HEK293 (cell line): ENCODE measurements around the gene BIRC7.

Experiments used
- CTCF ChIA-PET: fragments of 350-600 bp; formaldehyde crosslinking; extraction: SDS; loops from one replicate; lab custom pipeline; 2021; ENCODE audit warnings: antibody characterized with exemption; lab: Yijun Ruan, JAX
- POLR2A ChIA-PET: fragments of 300-600 bp; formaldehyde crosslinking; extraction: SDS; loops from one replicate; lab custom pipeline; 2020; ENCODE audit warnings: antibody characterized with exemption, inconsistent platforms; lab: Yijun Ruan, JAX
- H3K27ac ChIP-seq: fragments of 200-500 bp; sonication (Bioruptor generic); 2 replicates; pipeline ENCODE4 v1.5.1; 2014; ENCODE audit warnings: low read depth, low read length, control low read depth, inconsistent platforms; ENCODE audit errors: extremely low read depth
- H3K36me3 ChIP-seq, 2 experiments: fragments of 200-500 bp in 1 of 2; sonication (Bioruptor generic) in 1 of 2; 1 replicate in 1 of 2; 2 replicates in 1 of 2; pipeline ENCODE4 v1.5.1; 2014 to 2017; ENCODE audit warnings: inconsistent platforms in 2 of 2, low read length in 2 of 2; ENCODE audit not compliant: control insufficient read depth in 2 of 2, insufficient read depth in 1 of 2
- H3K4me1 ChIP-seq: fragments of 200-500 bp; sonication (Bioruptor generic); 2 replicates; pipeline ENCODE4 v1.5.1; 2014; ENCODE audit warnings: mild to moderate bottlenecking, low read length, inconsistent platforms; ENCODE audit not compliant: control insufficient read depth, insufficient read depth
- H3K4me3 ChIP-seq: 2 replicates; pipeline ENCODE4 v1.5.1; 2011; ENCODE audit warnings: low read depth, mild to moderate bottlenecking, control low read depth, low read length, moderate library complexity
- H3K9me3 ChIP-seq: fragments of 200-500 bp; sonication (Bioruptor generic); 2 replicates; pipeline ENCODE4 v1.5.1; 2014; ENCODE audit warnings: low read depth, low read length, inconsistent platforms; ENCODE audit not compliant: control insufficient read depth, insufficient read depth
- EGR2 ChIP-seq: fragments of 450-650 bp; formaldehyde crosslinking; IDR thresholded peaks from 2 replicates; pipeline ENCODE4 v1.5.1; 2016; ENCODE audit warnings: low read depth, missing biosample characterization, missing genetic modification characterization
- KLF9 ChIP-seq: fragments of 450-650 bp; formaldehyde crosslinking; IDR thresholded peaks from 2 replicates; pipeline ENCODE4 v1.5.1; 2016; ENCODE audit warnings: missing biosample characterization, missing genetic modification characterization, low read depth
- ZNF16 ChIP-seq: fragments of 450-650 bp; formaldehyde crosslinking; IDR thresholded peaks from 2 replicates; pipeline ENCODE4 v1.5.1; 2016; ENCODE audit warnings: low read depth, missing biosample characterization, missing genetic modification characterization
- ZNF169 ChIP-seq: fragments of 450-650 bp; formaldehyde crosslinking; IDR thresholded peaks from 2 replicates; pipeline ENCODE4 v1.5.1; 2016; ENCODE audit warnings: missing biosample characterization, missing genetic modification characterization
- ZNF2 ChIP-seq: fragments of 450-650 bp; formaldehyde crosslinking; IDR thresholded peaks from 2 replicates; pipeline ENCODE4 v1.5.1; 2016; ENCODE audit warnings: missing biosample characterization, missing genetic modification characterization
- ZNF335 ChIP-seq: fragments of 450-650 bp; formaldehyde crosslinking; conservative IDR thresholded peaks from 2 replicates; pipeline ENCODE4 v1.5.1; 2016; ENCODE audit warnings: missing biosample characterization, missing genetic modification characterization
- ZNF521 ChIP-seq: fragments of 450-650 bp; formaldehyde crosslinking; IDR thresholded peaks from 2 replicates; pipeline ENCODE4 v1.5.1; 2017; ENCODE audit warnings: missing biosample characterization, mild to moderate bottlenecking, missing genetic modification characterization
- ZNF544 ChIP-seq: fragments of 450-650 bp; formaldehyde crosslinking; IDR thresholded peaks from 2 replicates; pipeline ENCODE4 v1.5.0; 2017; ENCODE audit warnings: missing biosample characterization, missing genetic modification characterization
- ZNF624 ChIP-seq: fragments of 450-650 bp; formaldehyde crosslinking; IDR thresholded peaks from 2 replicates; pipeline ENCODE4 v1.5.1; 2017; ENCODE audit warnings: missing biosample characterization, missing genetic modification characterization
- ZNF654 ChIP-seq: fragments of 450-650 bp; formaldehyde crosslinking; IDR thresholded peaks from 2 replicates; pipeline ENCODE4 v1.5.1; 2016; ENCODE audit warnings: low read depth, missing biosample characterization, missing genetic modification characterization
- ZXDB ChIP-seq: fragments of 450-650 bp; formaldehyde crosslinking; IDR thresholded peaks from 2 replicates; pipeline ENCODE4 v1.5.1; 2016; ENCODE audit warnings: missing biosample characterization, missing genetic modification characterization
- TF ChIP-seq, protein P1 (sequence below): fragments of 450-650 bp; formaldehyde crosslinking; IDR thresholded peaks from 2 replicates; pipeline ENCODE4 v1.5.1; 2016; ENCODE audit warnings: missing biosample characterization, missing genetic modification characterization, borderline replicate concordance
- TF ChIP-seq, protein P2 (sequence below): fragments of 450-650 bp; formaldehyde crosslinking; IDR thresholded peaks from 2 replicates; pipeline ENCODE4 v1.5.1; 2016; ENCODE audit warnings: missing biosample characterization, missing genetic modification characterization
- TF ChIP-seq, protein P3 (sequence below): fragments of 450-650 bp; formaldehyde crosslinking; IDR thresholded peaks from 2 replicates; pipeline ENCODE4; 2016; ENCODE audit warnings: missing biosample characterization, missing genetic modification characterization
- TF ChIP-seq, protein P4 (sequence below): fragments of 450-650 bp; formaldehyde crosslinking; IDR thresholded peaks from 2 replicates; pipeline ENCODE4 v1.5.1; 2017; ENCODE audit warnings: missing biosample characterization, mild to moderate bottlenecking, missing genetic modification characterization, moderate library complexity
- TF ChIP-seq, protein P5 (sequence below): fragments of 450-650 bp; formaldehyde crosslinking; IDR thresholded peaks from 2 replicates; pipeline ENCODE4 v1.5.1; 2016; ENCODE audit warnings: missing biosample characterization, missing genetic modification characterization

Gene BIRC7

DNA sequence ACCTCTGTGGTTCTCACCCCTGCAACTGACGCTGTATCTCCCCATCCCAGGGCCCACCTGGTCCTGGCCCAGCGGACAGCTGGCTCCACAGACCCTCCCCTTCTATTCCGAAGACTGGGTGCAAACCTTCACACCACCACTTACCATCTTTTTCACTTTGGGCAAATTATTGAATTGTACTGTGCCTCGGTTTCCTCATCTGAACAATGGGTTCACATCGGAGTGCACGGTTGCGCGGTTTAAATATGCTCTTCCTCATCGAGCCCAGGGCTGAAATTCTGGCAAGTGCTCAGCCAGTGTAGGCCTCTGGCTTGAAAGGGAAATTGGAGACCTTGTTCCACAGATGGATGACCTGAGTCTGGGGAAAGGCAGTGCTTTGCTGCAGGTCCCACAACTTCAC lies 34.0 kb downstream of the BIRC7 start (continued):
- TF ChIP-seq, protein P1, sequence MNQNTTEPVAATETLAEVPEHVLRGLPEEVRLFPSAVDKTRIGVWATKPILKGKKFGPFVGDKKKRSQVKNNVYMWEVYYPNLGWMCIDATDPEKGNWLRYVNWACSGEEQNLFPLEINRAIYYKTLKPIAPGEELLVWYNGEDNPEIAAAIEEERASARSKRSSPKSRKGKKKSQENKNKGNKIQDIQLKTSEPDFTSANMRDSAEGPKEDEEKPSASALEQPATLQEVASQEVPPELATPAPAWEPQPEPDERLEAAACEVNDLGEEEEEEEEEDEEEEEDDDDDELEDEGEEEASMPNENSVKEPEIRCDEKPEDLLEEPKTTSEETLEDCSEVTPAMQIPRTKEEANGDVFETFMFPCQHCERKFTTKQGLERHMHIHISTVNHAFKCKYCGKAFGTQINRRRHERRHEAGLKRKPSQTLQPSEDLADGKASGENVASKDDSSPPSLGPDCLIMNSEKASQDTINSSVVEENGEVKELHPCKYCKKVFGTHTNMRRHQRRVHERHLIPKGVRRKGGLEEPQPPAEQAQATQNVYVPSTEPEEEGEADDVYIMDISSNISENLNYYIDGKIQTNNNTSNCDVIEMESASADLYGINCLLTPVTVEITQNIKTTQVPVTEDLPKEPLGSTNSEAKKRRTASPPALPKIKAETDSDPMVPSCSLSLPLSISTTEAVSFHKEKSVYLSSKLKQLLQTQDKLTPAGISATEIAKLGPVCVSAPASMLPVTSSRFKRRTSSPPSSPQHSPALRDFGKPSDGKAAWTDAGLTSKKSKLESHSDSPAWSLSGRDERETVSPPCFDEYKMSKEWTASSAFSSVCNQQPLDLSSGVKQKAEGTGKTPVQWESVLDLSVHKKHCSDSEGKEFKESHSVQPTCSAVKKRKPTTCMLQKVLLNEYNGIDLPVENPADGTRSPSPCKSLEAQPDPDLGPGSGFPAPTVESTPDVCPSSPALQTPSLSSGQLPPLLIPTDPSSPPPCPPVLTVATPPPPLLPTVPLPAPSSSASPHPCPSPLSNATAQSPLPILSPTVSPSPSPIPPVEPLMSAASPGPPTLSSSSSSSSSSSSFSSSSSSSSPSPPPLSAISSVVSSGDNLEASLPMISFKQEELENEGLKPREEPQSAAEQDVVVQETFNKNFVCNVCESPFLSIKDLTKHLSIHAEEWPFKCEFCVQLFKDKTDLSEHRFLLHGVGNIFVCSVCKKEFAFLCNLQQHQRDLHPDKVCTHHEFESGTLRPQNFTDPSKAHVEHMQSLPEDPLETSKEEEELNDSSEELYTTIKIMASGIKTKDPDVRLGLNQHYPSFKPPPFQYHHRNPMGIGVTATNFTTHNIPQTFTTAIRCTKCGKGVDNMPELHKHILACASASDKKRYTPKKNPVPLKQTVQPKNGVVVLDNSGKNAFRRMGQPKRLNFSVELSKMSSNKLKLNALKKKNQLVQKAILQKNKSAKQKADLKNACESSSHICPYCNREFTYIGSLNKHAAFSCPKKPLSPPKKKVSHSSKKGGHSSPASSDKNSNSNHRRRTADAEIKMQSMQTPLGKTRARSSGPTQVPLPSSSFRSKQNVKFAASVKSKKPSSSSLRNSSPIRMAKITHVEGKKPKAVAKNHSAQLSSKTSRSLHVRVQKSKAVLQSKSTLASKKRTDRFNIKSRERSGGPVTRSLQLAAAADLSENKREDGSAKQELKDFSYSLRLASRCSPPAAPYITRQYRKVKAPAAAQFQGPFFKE (tag by site-specific recombination) = no peak
- TF ChIP-seq, all 188 proteins: peak for 0

DNA sequence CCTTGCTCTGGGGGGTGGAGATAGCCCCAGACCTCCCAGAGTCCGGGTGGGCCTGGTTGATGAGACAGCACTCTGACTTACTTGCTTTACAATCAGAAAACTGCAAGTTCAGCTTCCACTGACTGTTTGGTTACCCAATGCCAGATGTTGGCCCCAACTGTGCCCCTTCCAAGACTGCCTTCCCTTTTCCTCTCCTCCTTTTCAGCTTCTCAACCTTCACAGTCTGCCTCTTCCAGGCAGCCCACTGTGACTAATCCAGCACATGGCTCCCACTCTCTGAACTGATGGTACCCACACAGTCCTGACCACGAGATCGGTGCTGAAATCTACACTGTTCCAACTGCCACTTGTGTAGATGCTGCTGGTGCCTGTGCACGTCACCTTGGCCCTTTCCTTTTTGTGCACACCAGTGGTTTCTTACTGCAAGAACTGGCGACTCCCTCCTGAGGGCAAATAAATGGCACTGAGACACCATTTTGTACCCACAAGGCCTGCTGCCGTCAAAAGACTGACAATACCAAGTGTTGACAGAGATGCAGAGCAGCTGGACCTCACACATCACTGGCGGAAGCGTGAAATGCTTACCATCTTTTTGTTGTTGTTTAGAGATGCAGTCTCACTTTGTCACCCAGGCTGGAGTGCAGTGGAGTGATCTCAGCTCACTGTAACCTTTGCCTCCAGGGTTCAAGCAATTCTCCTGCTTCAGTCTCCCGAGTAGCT lies 35.1 kb downstream of the BIRC7 start:
- Histone ChIP-seq H3K4me3 (no peak overlapping the region), H3K4me1 (no peaks in the 10 kb centered on the region), H3K9me3 (no peaks in the 10 kb centered on the region), H3K27ac (no peak overlapping the region), H3K36me3 (peaks cover 0 to 13% of the 10 kb centered on the region in 2 experiments; a peak in 1 of 3 replicates)
- ChIA-PET CTCF (interaction anchor here (0.9 to 6.6 kb wide), 3 partner anchors 21 to 47 kb away, joined by 3 to 37 read pairs (median 3); no protein-coding TSS in a partner anchor), POLR2A (interaction anchor here (1.0 kb wide), 1 partner anchor 58 kb away, joined by 3 read pairs; no protein-coding TSS in a partner anchor)
- TF ChIP-seq ZNF521 (tag by site-specific recombination) (no peak), ZNF16 (tag by site-specific recombination) (no peak), KLF9 (tag by site-specific recombination) (no peak), ZNF654 (tag by site-specific recombination) (no peak), ZNF335 (no peak), EGR2 (tag by site-specific recombination) (peak; percentile 20; the same call in 1 of the 2 replicates)
- TF ChIP-seq, protein P2, sequence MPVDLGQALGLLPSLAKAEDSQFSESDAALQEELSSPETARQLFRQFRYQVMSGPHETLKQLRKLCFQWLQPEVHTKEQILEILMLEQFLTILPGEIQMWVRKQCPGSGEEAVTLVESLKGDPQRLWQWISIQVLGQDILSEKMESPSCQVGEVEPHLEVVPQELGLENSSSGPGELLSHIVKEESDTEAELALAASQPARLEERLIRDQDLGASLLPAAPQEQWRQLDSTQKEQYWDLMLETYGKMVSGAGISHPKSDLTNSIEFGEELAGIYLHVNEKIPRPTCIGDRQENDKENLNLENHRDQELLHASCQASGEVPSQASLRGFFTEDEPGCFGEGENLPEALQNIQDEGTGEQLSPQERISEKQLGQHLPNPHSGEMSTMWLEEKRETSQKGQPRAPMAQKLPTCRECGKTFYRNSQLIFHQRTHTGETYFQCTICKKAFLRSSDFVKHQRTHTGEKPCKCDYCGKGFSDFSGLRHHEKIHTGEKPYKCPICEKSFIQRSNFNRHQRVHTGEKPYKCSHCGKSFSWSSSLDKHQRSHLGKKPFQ (tag by site-specific recombination) = no peak
- TF ChIP-seq, all 188 proteins: peak for 1

DNA sequence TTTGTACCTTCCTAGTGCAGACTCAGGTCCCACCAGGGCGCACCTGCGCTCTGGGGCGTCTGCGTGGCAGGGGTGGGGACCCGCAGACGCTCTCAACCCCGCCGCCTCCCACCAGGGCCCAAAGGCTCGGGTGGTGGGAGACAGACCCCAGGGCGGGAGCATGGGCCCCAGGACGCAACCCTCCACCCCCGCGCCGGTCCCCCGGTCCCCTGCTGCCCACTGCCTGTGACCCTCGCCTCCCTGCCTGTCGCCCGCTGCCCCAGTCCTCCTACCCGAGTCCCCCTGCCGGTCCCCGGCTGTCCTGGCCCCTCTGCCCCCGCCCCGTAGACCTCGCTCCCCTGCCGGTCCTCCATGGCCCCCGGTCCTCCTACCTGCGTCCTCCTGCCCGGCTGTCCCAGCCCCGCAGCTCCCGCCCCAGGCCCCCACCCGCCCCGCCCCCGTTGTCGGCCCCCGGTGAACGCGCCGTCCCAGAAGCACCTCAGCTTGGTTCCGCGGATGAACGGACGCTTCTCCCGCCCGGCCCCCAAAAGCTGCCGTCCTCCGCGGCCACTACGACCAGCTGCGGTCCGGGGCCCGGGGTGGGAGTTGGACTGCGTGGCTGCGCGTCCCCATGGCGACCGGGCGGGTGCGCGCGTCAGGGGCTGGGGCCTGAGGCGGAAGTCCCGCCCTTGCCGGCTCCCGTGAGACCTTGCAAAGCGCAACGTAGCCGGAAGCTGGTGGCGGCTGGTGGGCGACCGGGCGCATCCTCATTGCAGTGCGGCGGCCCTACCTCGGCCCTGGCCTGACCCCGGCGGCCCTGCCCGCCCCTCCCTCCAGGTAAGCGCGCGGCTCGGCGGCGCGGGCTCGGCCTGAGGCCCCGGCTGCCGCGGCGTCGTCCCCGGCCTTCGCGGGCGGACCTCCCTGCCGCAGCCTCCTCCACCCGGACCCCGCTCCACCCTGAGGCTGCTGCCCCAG lies 36.7 kb downstream of the BIRC7 start, which contains the start of gene ARFGAP1:
TSS of gene ARFGAP1 (plus strand) at position 709 of the 954 bp plus-strand sequence. CDS start 2,768 bp downstream, outside the sequence.
- no peaks in the 10 kb centered on the region for H3K4me1 ChIP-seq
- H3K36me3 ChIP-seq = peaks cover 0 to 29% of the 10 kb centered on the region in 2 experiments; a peak in 1 of 3 replicates
- H3K9me3 ChIP-seq = no peaks in the 10 kb centered on the region
- peak within 1 kb of the TSS; percentile 32 for H3K27ac ChIP-seq
- ChIA-PET POLR2A (interaction anchor here (0.6 to 2.9 kb wide), 13 partner anchors 14 to 335 kb away, joined by 3 to 26 read pairs (median 4); partner anchors contain the start of genes BIRC7 and NKAIN4), CTCF (interaction anchor here (0.6 to 6.6 kb wide), 2 partner anchors 21 to 48 kb away, joined by 3 to 37 read pairs; no protein-coding TSS in a partner anchor)
- H3K4me3 ChIP-seq = peak within 1 kb of the TSS; percentile 91
- TF ChIP-seq ZNF2 (tag by site-specific recombination) (no peak), ZXDB (tag by site-specific recombination) (peak; percentile 80), ZNF544 (tag by site-specific recombination) (no peak), ZNF624 (tag by site-specific recombination) (no peak), ZNF169 (tag by site-specific recombination) (no peak)
- TF ChIP-seq, protein P3, sequence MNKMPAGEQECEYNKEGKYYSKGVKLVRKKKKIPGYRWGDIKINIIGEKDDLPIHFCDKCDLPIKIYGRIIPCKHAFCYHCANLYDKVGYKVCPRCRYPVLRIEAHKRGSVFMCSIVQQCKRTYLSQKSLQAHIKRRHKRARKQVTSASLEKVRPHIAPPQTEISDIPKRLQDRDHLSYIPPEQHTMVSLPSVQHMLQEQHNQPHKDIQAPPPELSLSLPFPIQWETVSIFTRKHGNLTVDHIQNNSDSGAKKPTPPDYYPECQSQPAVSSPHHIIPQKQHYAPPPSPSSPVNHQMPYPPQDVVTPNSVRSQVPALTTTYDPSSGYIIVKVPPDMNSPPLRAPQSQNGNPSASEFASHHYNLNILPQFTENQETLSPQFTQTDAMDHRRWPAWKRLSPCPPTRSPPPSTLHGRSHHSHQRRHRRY = no peak
- TF ChIP-seq, protein P4, sequence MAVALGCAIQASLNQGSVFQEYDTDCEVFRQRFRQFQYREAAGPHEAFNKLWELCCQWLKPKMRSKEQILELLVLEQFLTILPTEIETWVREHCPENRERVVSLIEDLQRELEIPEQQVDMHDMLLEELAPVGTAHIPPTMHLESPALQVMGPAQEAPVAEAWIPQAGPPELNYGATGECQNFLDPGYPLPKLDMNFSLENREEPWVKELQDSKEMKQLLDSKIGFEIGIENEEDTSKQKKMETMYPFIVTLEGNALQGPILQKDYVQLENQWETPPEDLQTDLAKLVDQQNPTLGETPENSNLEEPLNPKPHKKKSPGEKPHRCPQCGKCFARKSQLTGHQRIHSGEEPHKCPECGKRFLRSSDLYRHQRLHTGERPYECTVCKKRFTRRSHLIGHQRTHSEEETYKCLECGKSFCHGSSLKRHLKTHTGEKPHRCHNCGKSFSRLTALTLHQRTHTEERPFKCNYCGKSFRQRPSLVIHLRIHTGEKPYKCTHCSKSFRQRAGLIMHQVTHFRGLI (tag by site-specific recombination) = no peak
- TF ChIP-seq, protein P5, sequence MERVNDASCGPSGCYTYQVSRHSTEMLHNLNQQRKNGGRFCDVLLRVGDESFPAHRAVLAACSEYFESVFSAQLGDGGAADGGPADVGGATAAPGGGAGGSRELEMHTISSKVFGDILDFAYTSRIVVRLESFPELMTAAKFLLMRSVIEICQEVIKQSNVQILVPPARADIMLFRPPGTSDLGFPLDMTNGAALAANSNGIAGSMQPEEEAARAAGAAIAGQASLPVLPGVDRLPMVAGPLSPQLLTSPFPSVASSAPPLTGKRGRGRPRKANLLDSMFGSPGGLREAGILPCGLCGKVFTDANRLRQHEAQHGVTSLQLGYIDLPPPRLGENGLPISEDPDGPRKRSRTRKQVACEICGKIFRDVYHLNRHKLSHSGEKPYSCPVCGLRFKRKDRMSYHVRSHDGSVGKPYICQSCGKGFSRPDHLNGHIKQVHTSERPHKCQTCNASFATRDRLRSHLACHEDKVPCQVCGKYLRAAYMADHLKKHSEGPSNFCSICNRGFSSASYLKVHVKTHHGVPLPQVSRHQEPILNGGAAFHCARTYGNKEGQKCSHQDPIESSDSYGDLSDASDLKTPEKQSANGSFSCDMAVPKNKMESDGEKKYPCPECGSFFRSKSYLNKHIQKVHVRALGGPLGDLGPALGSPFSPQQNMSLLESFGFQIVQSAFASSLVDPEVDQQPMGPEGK (tag by site-specific recombination) = peak; percentile 42; the same call in 1 of the 2 replicates
